ENCODE measurements around the gene ACSL3. TPM values are rescaled to one million over a fixed set of nuclear protein-coding genes. Genes with fewer than 3 reads are reported as not detected.

Gene ACSL3
- total RNA-seq, 1 donor from 2014 or later = 48.9 TPM

DNA sequence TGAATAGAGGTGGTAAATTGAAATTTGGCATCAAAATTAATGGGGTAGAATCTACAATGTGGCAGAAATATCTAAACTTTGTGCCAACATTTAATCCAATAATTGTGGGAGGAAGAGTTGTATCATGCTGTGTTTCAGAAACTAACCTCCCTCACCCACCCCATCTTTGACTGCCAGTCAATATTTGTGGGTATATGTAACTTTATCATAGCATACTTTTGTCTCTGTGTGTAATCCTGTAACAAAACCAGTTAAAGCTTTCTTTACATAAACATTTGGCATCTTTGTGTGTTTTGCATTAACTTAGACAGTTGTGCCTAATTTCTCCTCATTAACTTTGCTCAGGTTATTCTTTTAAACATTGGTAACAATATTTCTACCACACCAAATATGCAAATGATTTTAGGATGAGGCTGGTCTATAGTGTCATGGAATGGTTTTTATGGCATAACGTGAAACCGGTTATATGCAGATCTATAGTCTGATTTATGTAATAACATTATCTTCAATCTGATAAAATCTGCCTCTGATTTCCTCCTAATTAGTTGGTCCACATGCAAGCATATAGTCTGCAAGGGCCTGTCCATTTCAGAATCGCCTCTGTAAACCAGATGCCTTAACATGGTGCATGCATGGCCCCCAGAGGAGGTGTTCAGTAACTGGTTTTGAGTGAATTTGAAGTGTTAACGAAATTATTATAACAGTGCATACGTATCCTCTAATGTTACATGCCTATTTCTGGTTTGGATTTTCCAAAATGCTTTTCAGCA is 84.3 kb downstream of the ACSL3 start:
- H3K9me3 ChIP-seq = no peaks in the 10 kb centered on the region
- peaks cover 10 to 17% of the 10 kb centered on the region in 2 donors for H3K36me3 ChIP-seq
- H3K27me3 ChIP-seq = no peaks in the 10 kb centered on the region
- H3K4me1 ChIP-seq = peaks cover 0 to 2% of the 10 kb centered on the region in 2 donors
- no peak overlapping the region for H3K4me3 ChIP-seq
- intact Hi-C loops (cut with DNase I) = no loop called here
- H3K27ac ChIP-seq = no peak overlapping the region
- no peak for TF ChIP-seq CTCF (IDR thresholded peaks at IDR 0.05)
- no peak for DNase-seq (ENCODE audit: low spot score in 2 of 2)

DNA sequence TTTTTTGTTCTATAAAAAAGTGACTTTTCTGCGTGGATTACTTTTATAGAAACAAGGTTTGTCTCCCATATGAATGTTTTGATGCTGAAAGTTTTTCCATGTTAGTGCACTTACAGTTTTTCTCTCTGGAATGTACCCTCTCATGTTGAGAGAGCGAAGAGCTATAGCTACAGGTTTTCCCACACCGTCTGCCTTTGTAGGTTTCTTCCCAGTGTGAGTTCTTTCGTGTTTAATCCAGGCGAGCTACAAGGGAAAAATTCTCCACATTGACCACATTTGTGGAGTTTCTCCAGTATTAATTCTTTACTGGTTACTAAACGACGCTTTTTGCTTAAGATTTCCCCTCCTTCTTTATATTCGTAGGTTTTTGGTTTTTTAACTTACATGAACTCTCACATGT is 85.1 kb downstream of the ACSL3 start:
- no peak for TF ChIP-seq CTCF (IDR thresholded peaks at IDR 0.05)
- intact Hi-C loops (cut with DNase I) = no loop called here
- Histone ChIP-seq H3K9me3 (no peaks in the 10 kb centered on the region), H3K4me3 (no peak overlapping the region), H3K36me3 (peaks cover 5 to 10% of the 10 kb centered on the region in 2 donors), H3K4me1 (peaks cover 0 to 2% of the 10 kb centered on the region in 2 donors), H3K27me3 (no peaks in the 10 kb centered on the region), H3K27ac (no peak overlapping the region)
- DNase-seq (ENCODE audit: low spot score in 2 of 2) = no peak

- peaks cover 0 to 2% of the 10 kb centered on the region in 2 donors for H3K36me3 ChIP-seq
- no peaks in the 10 kb centered on the region for H3K9me3 ChIP-seq
- no peak for TF ChIP-seq CTCF (IDR thresholded peaks at IDR 0.05)
- no peaks in the 10 kb centered on the region for H3K27me3 ChIP-seq
- peaks cover 0 to 2% of the 10 kb centered on the region in 2 donors for H3K4me1 ChIP-seq
- DNase-seq (ENCODE audit: low spot score in 2 of 2) = no peak
- no peak overlapping the region for H3K4me3 ChIP-seq
- no peak overlapping the region for H3K27ac ChIP-seq
- intact Hi-C loops (cut with DNase I) = no loop called here
These were observed 86.0 kb downstream of the ACSL3 start for GRCh38 chr2:222946700-222947287.

- no peak for TF ChIP-seq CTCF (IDR thresholded peaks at IDR 0.05)
- no peaks in the 10 kb centered on the region for H3K27me3 ChIP-seq
- H3K4me3 ChIP-seq = no peak overlapping the region
- intact Hi-C loops (cut with DNase I) = no loop called here
- H3K36me3 ChIP-seq = no peaks in the 10 kb centered on the region
- no peaks in the 10 kb centered on the region for H3K9me3 ChIP-seq
- H3K4me1 ChIP-seq = no peaks in the 10 kb centered on the region
- no peak for DNase-seq (ENCODE audit: low spot score in 2 of 2)
- no peak overlapping the region for H3K27ac ChIP-seq
These were observed 88.2 kb downstream of the ACSL3 start for GRCh38 chr2:222949073-222949472.

- Histone ChIP-seq H3K27ac (no peak overlapping the region), H3K4me3 (no peak overlapping the region), H3K9me3 (no peaks in the 10 kb centered on the region), H3K4me1 (no peaks in the 10 kb centered on the region), H3K27me3 (no peaks in the 10 kb centered on the region), H3K36me3 (no peaks in the 10 kb centered on the region)
- no peak for TF ChIP-seq CTCF (IDR thresholded peaks at IDR 0.05)
- no peak for DNase-seq (ENCODE audit: low spot score in 2 of 2)
- intact Hi-C loops (cut with DNase I) = no loop called here
These were observed 89.0 kb downstream of the ACSL3 start for GRCh38 chr2:222949690-222950323.

Measured in ascending aorta (tissue), 2 donors.